Lower leg skin (tissue), 3 donors: Measurements from ENCODE around the gene SFMBT2.

Experiments
- POLR2A ChIP-seq, 2 donors: fragments of 450-650 bp; IDR thresholded peaks; one replicate each; pipeline ENCODE4 v1.6.1; 2016 to 2017; ENCODE audit warnings: antibody characterized with exemption in 2 of 2, mild to moderate bottlenecking in 1 of 2, moderate library complexity in 1 of 2
- TF ChIP-seq, protein P1 (sequence below), 3 donors: fragments of 450-650 bp; IDR thresholded peaks; one replicate each; pipeline ENCODE4 v1.5.1; 2016; ENCODE audit warnings: antibody characterized with exemption in 3 of 3, mild to moderate bottlenecking in 3 of 3, moderate library complexity in 2 of 3

DNA sequence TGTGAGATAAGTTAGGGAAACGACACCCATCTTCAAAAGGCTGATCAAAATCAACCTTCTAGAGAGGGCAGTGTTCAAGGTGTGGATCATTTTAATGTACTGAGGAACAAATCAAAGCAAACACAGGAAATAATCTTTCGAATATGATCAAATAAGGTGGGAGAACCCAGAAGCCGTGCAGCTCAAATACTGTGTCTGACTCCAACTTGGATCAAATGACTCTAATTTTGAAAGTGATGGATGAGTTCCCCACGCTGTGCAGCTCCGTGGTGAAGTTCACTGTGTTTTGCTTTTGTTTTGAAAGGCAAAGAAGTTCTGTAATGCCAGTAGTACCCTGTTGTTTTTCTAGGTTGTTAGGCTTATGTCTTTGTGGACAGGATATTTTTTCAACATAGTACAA is 250.9 kb downstream of the SFMBT2 start:
- TF ChIP-seq, protein P1, sequence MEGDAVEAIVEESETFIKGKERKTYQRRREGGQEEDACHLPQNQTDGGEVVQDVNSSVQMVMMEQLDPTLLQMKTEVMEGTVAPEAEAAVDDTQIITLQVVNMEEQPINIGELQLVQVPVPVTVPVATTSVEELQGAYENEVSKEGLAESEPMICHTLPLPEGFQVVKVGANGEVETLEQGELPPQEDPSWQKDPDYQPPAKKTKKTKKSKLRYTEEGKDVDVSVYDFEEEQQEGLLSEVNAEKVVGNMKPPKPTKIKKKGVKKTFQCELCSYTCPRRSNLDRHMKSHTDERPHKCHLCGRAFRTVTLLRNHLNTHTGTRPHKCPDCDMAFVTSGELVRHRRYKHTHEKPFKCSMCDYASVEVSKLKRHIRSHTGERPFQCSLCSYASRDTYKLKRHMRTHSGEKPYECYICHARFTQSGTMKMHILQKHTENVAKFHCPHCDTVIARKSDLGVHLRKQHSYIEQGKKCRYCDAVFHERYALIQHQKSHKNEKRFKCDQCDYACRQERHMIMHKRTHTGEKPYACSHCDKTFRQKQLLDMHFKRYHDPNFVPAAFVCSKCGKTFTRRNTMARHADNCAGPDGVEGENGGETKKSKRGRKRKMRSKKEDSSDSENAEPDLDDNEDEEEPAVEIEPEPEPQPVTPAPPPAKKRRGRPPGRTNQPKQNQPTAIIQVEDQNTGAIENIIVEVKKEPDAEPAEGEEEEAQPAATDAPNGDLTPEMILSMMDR (IDR thresholded peaks at IDR 0.05): no peak
- no peak for TF ChIP-seq POLR2A (IDR thresholded peaks at IDR 0.05)
